ENCODE measurements around the gene COCH.
"Not testable (repeated sequence)": the region's sequence is repeated elsewhere in the genome, so short reads cannot be mapped to it uniquely, and the experiment has no call there.

The COCH gene

DNA sequence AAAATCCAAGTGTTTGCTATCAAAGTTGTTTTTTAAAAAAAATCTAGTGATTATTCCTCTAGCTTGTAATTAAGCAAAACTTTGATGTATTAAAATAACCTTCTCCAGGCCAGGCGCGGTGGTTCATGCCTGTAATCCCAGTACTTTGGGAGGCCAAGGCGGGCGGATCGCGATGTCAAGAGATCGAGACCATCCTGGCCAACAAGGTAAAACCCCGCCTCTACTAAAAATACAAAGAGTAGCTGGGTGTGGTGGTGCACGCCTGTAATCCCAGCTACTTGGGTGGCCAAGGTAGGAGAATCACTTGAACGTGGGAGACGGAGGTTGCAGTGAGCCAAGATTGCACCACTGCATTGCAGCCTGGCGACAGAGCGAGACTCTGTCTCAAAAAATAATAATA, 59.6 kb downstream of the COCH start:
- DNase-seq = not testable (repeated sequence)

DNA sequence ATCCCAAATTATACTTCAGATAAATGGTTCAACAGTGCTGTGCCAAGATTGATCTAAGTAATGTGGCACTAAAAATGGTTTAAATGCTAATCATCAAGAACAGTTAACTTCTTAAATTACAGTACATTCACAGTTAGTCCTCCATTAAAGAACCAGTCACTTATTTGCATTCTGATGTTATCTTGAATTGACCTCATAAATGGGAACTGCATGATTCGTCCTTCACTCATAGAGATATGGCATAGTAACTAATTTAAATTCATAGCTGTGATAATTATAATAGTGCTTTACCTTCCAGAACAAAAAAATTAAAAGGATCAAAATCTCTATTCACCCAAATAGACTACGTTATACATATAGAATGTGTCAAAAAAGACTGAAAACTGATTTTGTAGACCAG, 61.1 kb downstream of the COCH start:
- DNase-seq = no peak

DNA sequence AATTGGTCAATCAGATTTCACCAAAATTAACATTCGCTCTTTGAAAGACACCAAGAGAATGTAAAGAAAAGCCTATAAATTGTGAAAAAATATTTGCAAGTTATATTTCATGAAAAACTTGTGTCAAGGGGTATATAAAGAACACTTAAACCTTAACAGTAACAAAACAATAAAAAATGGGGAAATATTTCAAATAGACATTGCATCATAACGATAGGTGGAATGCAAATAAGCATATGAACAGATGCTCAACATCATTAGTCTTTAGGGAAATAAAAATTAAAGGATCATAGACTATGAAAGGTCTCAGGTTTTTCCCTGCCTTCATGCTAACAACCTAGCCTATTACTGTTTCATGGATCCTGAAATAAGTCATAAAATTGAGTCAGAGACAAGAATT, 64.3 kb downstream of the COCH start:
- no peak for DNase-seq
